Measurements from ENCODE around the gene PLEKHG1.

- no peak for TF ChIP-seq MAX (IDR thresholded peaks at IDR 0.05)
- no peak for TF ChIP-seq HNF4G (IDR thresholded peaks at IDR 0.05)
- TF ChIP-seq NR2F2 (IDR thresholded peaks at IDR 0.05): no peak
- TF ChIP-seq, protein P1, sequence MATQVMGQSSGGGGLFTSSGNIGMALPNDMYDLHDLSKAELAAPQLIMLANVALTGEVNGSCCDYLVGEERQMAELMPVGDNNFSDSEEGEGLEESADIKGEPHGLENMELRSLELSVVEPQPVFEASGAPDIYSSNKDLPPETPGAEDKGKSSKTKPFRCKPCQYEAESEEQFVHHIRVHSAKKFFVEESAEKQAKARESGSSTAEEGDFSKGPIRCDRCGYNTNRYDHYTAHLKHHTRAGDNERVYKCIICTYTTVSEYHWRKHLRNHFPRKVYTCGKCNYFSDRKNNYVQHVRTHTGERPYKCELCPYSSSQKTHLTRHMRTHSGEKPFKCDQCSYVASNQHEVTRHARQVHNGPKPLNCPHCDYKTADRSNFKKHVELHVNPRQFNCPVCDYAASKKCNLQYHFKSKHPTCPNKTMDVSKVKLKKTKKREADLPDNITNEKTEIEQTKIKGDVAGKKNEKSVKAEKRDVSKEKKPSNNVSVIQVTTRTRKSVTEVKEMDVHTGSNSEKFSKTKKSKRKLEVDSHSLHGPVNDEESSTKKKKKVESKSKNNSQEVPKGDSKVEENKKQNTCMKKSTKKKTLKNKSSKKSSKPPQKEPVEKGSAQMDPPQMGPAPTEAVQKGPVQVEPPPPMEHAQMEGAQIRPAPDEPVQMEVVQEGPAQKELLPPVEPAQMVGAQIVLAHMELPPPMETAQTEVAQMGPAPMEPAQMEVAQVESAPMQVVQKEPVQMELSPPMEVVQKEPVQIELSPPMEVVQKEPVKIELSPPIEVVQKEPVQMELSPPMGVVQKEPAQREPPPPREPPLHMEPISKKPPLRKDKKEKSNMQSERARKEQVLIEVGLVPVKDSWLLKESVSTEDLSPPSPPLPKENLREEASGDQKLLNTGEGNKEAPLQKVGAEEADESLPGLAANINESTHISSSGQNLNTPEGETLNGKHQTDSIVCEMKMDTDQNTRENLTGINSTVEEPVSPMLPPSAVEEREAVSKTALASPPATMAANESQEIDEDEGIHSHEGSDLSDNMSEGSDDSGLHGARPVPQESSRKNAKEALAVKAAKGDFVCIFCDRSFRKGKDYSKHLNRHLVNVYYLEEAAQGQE (IDR thresholded peaks at IDR 0.05): no peak
- TF ChIP-seq, protein P2, sequence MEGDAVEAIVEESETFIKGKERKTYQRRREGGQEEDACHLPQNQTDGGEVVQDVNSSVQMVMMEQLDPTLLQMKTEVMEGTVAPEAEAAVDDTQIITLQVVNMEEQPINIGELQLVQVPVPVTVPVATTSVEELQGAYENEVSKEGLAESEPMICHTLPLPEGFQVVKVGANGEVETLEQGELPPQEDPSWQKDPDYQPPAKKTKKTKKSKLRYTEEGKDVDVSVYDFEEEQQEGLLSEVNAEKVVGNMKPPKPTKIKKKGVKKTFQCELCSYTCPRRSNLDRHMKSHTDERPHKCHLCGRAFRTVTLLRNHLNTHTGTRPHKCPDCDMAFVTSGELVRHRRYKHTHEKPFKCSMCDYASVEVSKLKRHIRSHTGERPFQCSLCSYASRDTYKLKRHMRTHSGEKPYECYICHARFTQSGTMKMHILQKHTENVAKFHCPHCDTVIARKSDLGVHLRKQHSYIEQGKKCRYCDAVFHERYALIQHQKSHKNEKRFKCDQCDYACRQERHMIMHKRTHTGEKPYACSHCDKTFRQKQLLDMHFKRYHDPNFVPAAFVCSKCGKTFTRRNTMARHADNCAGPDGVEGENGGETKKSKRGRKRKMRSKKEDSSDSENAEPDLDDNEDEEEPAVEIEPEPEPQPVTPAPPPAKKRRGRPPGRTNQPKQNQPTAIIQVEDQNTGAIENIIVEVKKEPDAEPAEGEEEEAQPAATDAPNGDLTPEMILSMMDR (IDR thresholded peaks at IDR 0.05; ENCODE audit: low read depth, low read length, missing input control): no peak
- no peak for TF ChIP-seq GABPA (IDR thresholded peaks at IDR 0.05 in 1 of 2, conservative IDR thresholded peaks at IDR 0.05 in 1 of 2)
- no peak for TF ChIP-seq HNF4A (conservative IDR thresholded peaks at IDR 0.05)
- no peak for TF ChIP-seq SP1 (IDR thresholded peaks at IDR 0.05)
- TF ChIP-seq JUND (IDR thresholded peaks at IDR 0.05): no peak
- no peak for TF ChIP-seq RAD21 (IDR thresholded peaks at IDR 0.05)
Measured at GRCh38 chr6:150647051-150647450, 47.4 kb downstream of the PLEKHG1 start.

All from liver (tissue), 3 donors.